ENCODE measurements around the gene DCAF16.

DCAF16 gene

DNA sequence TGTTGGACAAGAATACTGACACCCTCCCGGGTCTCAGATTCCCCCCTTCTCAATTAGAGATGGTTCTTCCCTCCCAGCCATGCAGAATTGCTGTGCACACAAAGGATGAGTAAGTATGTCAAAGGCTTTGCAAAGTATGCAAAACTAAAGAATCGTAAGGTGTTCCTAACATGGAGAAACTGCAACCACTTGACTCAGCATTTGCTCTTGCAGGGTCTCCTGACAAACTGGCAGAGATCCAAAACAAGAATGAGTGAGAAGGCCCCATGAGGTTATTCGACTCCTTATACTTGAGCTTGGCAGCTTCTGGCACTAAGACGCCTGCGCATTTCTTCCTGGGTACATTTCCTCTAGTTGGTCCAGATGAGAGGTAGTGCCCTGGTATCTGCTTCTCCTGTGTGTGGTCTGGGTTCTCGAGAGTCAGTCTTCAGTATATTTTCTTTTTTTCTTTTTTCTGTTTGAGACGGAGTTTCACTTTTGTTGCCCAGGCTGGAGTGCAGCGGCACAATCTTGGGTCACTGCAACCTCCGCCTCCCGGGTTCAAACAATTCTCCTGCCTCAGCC lies 37.3 kb downstream of the DCAF16 start:
- no peaks in the 10 kb centered on the region for H3K27me3 ChIP-seq (ENCODE audit: insufficient read depth, low read depth)
- H3K36me3 ChIP-seq (ENCODE audit: insufficient read depth), result no peaks in the 10 kb centered on the region
- no peak overlapping the region for H3K4me3 ChIP-seq (IDR thresholded peaks at IDR 0.05; ENCODE audit: insufficient read depth, low read depth, low read length)
- H4K20me1 ChIP-seq (ENCODE audit: insufficient read depth), result no peaks in the 10 kb centered on the region
- H3K27ac ChIP-seq, result no peak overlapping the region
- H3K4me1 ChIP-seq (ENCODE audit: low read depth, poor library complexity, severe bottlenecking), result no peaks in the 10 kb centered on the region
- no peak overlapping the region for H2AFZ ChIP-seq (ENCODE audit: low read depth)
- H3K4me2 ChIP-seq, result no peak overlapping the region
- H3K79me2 ChIP-seq (ENCODE audit: insufficient read depth, low read depth), result no peaks in the 10 kb centered on the region
- TF ChIP-seq, protein P1, sequence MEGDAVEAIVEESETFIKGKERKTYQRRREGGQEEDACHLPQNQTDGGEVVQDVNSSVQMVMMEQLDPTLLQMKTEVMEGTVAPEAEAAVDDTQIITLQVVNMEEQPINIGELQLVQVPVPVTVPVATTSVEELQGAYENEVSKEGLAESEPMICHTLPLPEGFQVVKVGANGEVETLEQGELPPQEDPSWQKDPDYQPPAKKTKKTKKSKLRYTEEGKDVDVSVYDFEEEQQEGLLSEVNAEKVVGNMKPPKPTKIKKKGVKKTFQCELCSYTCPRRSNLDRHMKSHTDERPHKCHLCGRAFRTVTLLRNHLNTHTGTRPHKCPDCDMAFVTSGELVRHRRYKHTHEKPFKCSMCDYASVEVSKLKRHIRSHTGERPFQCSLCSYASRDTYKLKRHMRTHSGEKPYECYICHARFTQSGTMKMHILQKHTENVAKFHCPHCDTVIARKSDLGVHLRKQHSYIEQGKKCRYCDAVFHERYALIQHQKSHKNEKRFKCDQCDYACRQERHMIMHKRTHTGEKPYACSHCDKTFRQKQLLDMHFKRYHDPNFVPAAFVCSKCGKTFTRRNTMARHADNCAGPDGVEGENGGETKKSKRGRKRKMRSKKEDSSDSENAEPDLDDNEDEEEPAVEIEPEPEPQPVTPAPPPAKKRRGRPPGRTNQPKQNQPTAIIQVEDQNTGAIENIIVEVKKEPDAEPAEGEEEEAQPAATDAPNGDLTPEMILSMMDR (conservative IDR thresholded peaks at IDR 0.05; ENCODE audit: low read depth, low read length), result no peak
- H3K9ac ChIP-seq, result no peak overlapping the region

DNA sequence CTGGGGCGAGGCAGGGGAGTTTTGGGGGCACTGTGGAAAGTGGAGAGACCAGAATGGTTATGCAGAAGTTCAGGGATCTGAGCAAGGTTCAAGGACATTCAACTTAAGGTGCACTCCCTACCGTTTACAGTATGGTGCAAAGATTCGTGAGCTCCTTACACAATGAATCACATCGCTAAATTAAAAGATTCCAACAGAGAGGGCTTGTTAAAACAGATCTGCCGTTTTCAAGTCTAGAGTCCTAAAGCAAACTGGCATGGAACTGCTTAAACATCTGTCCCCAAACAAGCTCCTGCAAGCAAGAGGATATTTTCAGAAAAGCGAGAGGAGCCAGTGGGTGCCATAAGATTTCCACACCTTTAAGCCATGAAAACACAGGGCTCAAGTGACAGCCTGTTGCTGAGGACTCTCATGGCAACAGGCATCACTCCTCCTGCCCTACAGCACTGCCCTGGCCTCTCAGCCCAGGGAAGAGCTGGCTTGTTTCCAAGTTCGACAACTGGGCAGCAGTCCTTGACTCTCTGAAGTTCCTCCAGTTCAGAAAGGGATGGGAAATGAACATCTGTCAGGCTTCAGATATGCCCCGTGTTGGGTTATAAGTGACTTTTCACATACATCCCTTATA lies 39.2 kb downstream of the DCAF16 start:
- no peaks in the 10 kb centered on the region for H3K27me3 ChIP-seq (ENCODE audit: insufficient read depth, low read depth)
- H2AFZ ChIP-seq (ENCODE audit: low read depth), result no peak overlapping the region
- TF ChIP-seq, protein P1 (conservative IDR thresholded peaks at IDR 0.05; ENCODE audit: low read depth, low read length), result no peak
- H3K36me3 ChIP-seq (ENCODE audit: insufficient read depth), result no peaks in the 10 kb centered on the region
- no peak overlapping the region for H3K27ac ChIP-seq
- no peak overlapping the region for H3K4me2 ChIP-seq
- no peak overlapping the region for H3K4me3 ChIP-seq (IDR thresholded peaks at IDR 0.05; ENCODE audit: insufficient read depth, low read depth, low read length)
- no peaks in the 10 kb centered on the region for H4K20me1 ChIP-seq (ENCODE audit: insufficient read depth)
- H3K79me2 ChIP-seq (ENCODE audit: insufficient read depth, low read depth), result no peaks in the 10 kb centered on the region
- H3K9ac ChIP-seq, result no peak overlapping the region
- H3K4me1 ChIP-seq (ENCODE audit: low read depth, poor library complexity, severe bottlenecking), result no peaks in the 10 kb centered on the region

DNA sequence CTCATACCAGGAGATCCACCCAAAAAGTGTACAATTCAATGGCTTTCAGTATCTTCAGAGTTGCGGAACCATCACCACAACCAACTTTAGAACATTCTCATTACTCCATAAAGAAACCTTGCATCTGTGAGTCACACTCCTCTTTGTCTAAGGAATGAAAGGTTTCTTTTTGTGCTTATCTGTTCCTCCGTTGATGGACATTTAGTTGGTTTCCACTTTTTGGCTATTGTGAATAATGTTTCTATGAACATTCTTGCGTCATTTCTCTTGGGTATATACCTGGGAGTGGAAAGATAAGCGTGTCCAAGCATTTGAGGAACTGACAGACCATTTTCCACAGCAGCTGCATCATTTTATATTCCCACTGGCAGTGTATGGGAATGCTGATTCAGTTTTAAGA lies 39.7 kb downstream of the DCAF16 start:
- H3K36me3 ChIP-seq (ENCODE audit: insufficient read depth), result no peaks in the 10 kb centered on the region
- H4K20me1 ChIP-seq (ENCODE audit: insufficient read depth), result no peaks in the 10 kb centered on the region
- TF ChIP-seq, protein P1 (conservative IDR thresholded peaks at IDR 0.05; ENCODE audit: low read depth, low read length), result no peak
- no peak overlapping the region for H3K27ac ChIP-seq
- no peaks in the 10 kb centered on the region for H3K4me1 ChIP-seq (ENCODE audit: low read depth, poor library complexity, severe bottlenecking)
- H3K9ac ChIP-seq, result no peak overlapping the region
- H3K79me2 ChIP-seq (ENCODE audit: insufficient read depth, low read depth), result no peaks in the 10 kb centered on the region
- no peak overlapping the region for H3K4me3 ChIP-seq (IDR thresholded peaks at IDR 0.05; ENCODE audit: insufficient read depth, low read depth, low read length)
- no peaks in the 10 kb centered on the region for H3K27me3 ChIP-seq (ENCODE audit: insufficient read depth, low read depth)
- H2AFZ ChIP-seq (ENCODE audit: low read depth), result no peak overlapping the region
- no peak overlapping the region for H3K4me2 ChIP-seq

DNA sequence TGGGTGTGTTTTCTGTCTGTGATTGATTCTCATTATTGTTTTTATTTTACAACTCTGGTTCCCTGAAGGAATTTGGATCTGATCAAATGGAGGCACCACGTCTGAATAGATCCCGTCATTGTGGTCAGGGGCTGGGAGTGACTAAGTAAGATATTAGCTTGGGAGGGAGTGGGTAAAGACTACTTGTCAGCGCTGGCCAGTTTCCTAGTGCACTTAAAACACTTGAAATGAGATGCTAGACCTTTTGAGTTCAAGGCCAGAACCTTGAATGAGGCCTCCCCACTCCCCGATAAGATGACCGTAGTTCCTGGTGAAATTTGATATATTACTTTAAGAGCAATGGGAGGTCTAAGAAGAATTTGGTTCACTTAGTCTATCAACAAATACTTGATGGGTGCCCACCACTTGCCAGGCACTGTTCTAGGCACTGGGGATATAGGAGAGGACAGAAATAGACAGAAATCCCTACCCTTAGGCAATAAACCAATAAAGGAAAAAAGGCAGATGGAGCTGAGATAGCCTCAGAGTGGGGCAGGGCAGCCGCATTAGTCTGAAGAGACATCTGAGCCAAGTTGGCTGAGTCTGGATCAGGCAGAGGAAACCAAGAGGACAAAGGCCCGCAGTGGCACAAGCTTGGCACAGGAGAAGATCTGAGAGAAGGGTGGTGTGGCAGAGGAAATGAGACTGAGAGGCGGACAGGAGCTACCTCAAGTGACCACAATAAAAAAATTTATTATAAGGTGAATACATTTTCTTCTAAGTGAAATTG lies 41.0 kb downstream of the DCAF16 start:
- Histone ChIP-seq H3K79me2 (ENCODE audit: insufficient read depth, low read depth) (no peaks in the 10 kb centered on the region), H2AFZ (ENCODE audit: low read depth) (no peak overlapping the region), H3K27me3 (ENCODE audit: insufficient read depth, low read depth) (no peaks in the 10 kb centered on the region), H3K36me3 (ENCODE audit: insufficient read depth) (no peaks in the 10 kb centered on the region), H4K20me1 (ENCODE audit: insufficient read depth) (no peaks in the 10 kb centered on the region), H3K9ac (no peak overlapping the region), H3K4me2 (no peak overlapping the region), H3K4me1 (ENCODE audit: low read depth, poor library complexity, severe bottlenecking) (no peaks in the 10 kb centered on the region), H3K4me3 (IDR thresholded peaks at IDR 0.05; ENCODE audit: insufficient read depth, low read depth, low read length) (no peak overlapping the region), H3K27ac (no peak overlapping the region)
- TF ChIP-seq, protein P1 (conservative IDR thresholded peaks at IDR 0.05; ENCODE audit: low read depth, low read length), result no peak
